CD14-positive monocyte (primary cell): ENCODE measurements around the gene RPL26. TPM values are rescaled to one million over a fixed set of nuclear protein-coding genes. Genes with fewer than 3 reads are reported as not detected.

Experiments used
- DNase-seq, 3 donors: peaks; one replicate each; pipeline ENCODE4 v3.0.0-alpha.2; 2011 to 2022
- H2AFZ ChIP-seq: 2 replicates; pipeline ENCODE4 v1.6.0; 2012; ENCODE audit warnings: mild to moderate bottlenecking, low read depth, low read length, inconsistent platforms; ENCODE audit not compliant: insufficient read depth, poor library complexity, severe bottlenecking
- H3K27ac ChIP-seq, 2 donors: 1 replicate in 1 of 2; 2 replicates in 1 of 2; pipeline ENCODE4 v1.5.1; 2012 to 2013; ENCODE audit warnings: low read length in 2 of 2, control low read depth in 1 of 2, inconsistent platforms in 1 of 2, low read depth in 1 of 2, mild to moderate bottlenecking in 1 of 2
- H3K27me3 ChIP-seq, 2 donors: one replicate each; pipeline versions ENCODE4 v1.6.0 to v1.6.1; 2011 to 2013; ENCODE audit warnings: low read length in 2 of 2; ENCODE audit not compliant: control insufficient read depth in 2 of 2, insufficient read depth in 2 of 2
- H3K36me3 ChIP-seq, 2 donors: replicated peaks in 1 of 2; 1 replicate in 1 of 2; 2 replicates in 1 of 2; pipeline versions ENCODE4 v1.5.1 to v1.6.1; 2012 to 2013; ENCODE audit warnings: low read length in 2 of 2, control low read depth in 1 of 2, inconsistent platforms in 1 of 2, mild to moderate bottlenecking in 1 of 2; ENCODE audit not compliant: insufficient read depth in 2 of 2, control insufficient read depth in 1 of 2
- H3K4me1 ChIP-seq, 2 donors: 1 replicate in 1 of 2; 2 replicates in 1 of 2; pipeline versions ENCODE4 v1.5.1 to v1.6.1; 2012 to 2013; ENCODE audit warnings: low read length in 2 of 2, control low read depth in 1 of 2, inconsistent platforms in 1 of 2, mild to moderate bottlenecking in 1 of 2, moderate library complexity in 1 of 2; ENCODE audit not compliant: insufficient read depth in 2 of 2, control insufficient read depth in 1 of 2
- H3K4me2 ChIP-seq: replicated peaks from 2 replicates; pipeline ENCODE3; 2012; ENCODE audit warnings: low read length, moderate library complexity, mild to moderate bottlenecking; ENCODE audit not compliant: poor library complexity, severe bottlenecking; ENCODE audit errors: extremely low read depth
- H3K4me3 ChIP-seq, 3 experiments: fragments of 200-600 bp in 1 of 3; sonication (generic) in 1 of 3; replicated peaks in 1 of 3; 1 replicate in 2 of 3; 2 replicates in 1 of 3; pipeline ENCODE4 v1.5.1; 2011 to 2013; ENCODE audit warnings: low read length in 3 of 3, mild to moderate bottlenecking in 3 of 3, control low read depth in 2 of 3, low read depth in 2 of 3, inconsistent platforms in 1 of 3, moderate library complexity in 1 of 3
- H3K79me2 ChIP-seq: 2 replicates; pipeline ENCODE4 v1.6.0; 2012; ENCODE audit warnings: mild to moderate bottlenecking, control low read depth, inconsistent platforms, low read length, moderate library complexity; ENCODE audit not compliant: insufficient read depth
- H3K9ac ChIP-seq: 2 replicates; pipeline ENCODE4 v1.6.0; 2017; ENCODE audit warnings: low read length, mild to moderate bottlenecking; ENCODE audit not compliant: insufficient read depth, poor library complexity, severe bottlenecking
- H3K9me3 ChIP-seq, 2 donors: replicated peaks in 1 of 2; 1 replicate in 1 of 2; 2 replicates in 1 of 2; pipeline versions ENCODE4 v1.5.1 to v1.6.1; 2012 to 2013; ENCODE audit warnings: low read length in 2 of 2, control low read depth in 1 of 2; ENCODE audit not compliant: control insufficient read depth in 1 of 2, insufficient read depth in 1 of 2
- H4K20me1 ChIP-seq: 2 replicates; pipeline ENCODE4 v1.6.0; 2012; ENCODE audit warnings: mild to moderate bottlenecking, low read length, control low read depth, moderate library complexity; ENCODE audit not compliant: insufficient read depth
- H3K27ac Mint-ChIP-seq, 7 donors: one replicate each; pipeline ENCODE4 v1.8.0; 2020; ENCODE audit warnings: mild to moderate bottlenecking in 7 of 7, mixed read lengths in 7 of 7, moderate library complexity in 6 of 7, inconsistent platforms in 2 of 7
- H3K27me3 Mint-ChIP-seq, 3 donors: one replicate each; pipeline ENCODE4 v1.8.0; 2021 to 2022; ENCODE audit warnings: low read depth in 3 of 3, mild to moderate bottlenecking in 3 of 3, mixed read lengths in 3 of 3, moderate library complexity in 3 of 3, inconsistent platforms in 1 of 3
- H3K36me3 Mint-ChIP-seq, 2 donors: one replicate each; pipeline ENCODE4 v1.8.0; 2020; ENCODE audit warnings: mixed read lengths in 2 of 2, inconsistent platforms in 1 of 2, mild to moderate bottlenecking in 1 of 2
- H3K4me1 Mint-ChIP-seq: one replicate; pipeline ENCODE4 v1.8.0; 2020; ENCODE audit warnings: mild to moderate bottlenecking, mixed read lengths
- H3K4me3 Mint-ChIP-seq, 2 donors: one replicate each; pipeline ENCODE4 v1.8.0; 2020; ENCODE audit warnings: mild to moderate bottlenecking in 2 of 2, mixed read lengths in 2 of 2, moderate library complexity in 1 of 2
- H3K9me3 Mint-ChIP-seq, 7 donors: one replicate each; pipeline ENCODE4 v1.8.0; 2020 to 2022; ENCODE audit warnings: mixed read lengths in 7 of 7, mild to moderate bottlenecking in 6 of 7, moderate library complexity in 6 of 7, inconsistent platforms in 2 of 7
- CTCF ChIP-seq: fragments of 200-600 bp; IDR thresholded peaks from one replicate; pipeline ENCODE4 v1.8.0; 2022; ENCODE audit warnings: antibody characterized with exemption, mild to moderate bottlenecking
- WGBS: methylation state at CpG from one replicate; pipeline ENCODE4 v1.1.5; 2013; ENCODE audit warnings: missing lambda C conversion rate; ENCODE audit not compliant: insufficient coverage; 5-methylcytosine and 5-hydroxymethylcytosine counted together
- intact Hi-C, 2 donors: fragments of 100-400 bp; cut with micrococcal nuclease; formaldehyde crosslinking; loops; one replicate each; pipeline versions ENCODE4 v1.15.0 to v1.15.1; 2023
- polyA plus RNA-seq, 3 donors: library from polyadenylated mRNA; depleted of rRNA in 1 of 3; unstranded in 2 of 3; stranded (reverse) in 1 of 3; fragments of 300-500 nt in 2 of 3; fragments of >200 nt in 1 of 3; fragmentation: Illumina TruSeq in 2 of 3; gene quantifications; 1 replicate in 2 of 3; 2 replicates in 1 of 3; pipeline ENCODE4 v1.2.3, GENCODE V29; 2012 to 2021

Gene RPL26
- polyA plus RNA-seq, 3 donors, result 859 to 4,469 (median 884) TPM

- no peaks in the 10 kb centered on the region for H3K79me2 ChIP-seq
- H3K36me3 ChIP-seq, result no peaks in the 10 kb centered on the region
- no peak for DNase-seq
- peaks cover 0 to 10% of the 10 kb centered on the region in 2 donors for H3K27me3 ChIP-seq
- no peaks in the 10 kb centered on the region for H3K9me3 ChIP-seq
- no peaks in the 10 kb centered on the region for H3K9me3 Mint-ChIP-seq
- no peak overlapping the region for H3K27ac Mint-ChIP-seq
- no peak overlapping the region for H3K9ac ChIP-seq
- WGBS, result 100% methylated on average over 1 of the region's 2 CpGs
- peaks cover 6 to 13% (median 13%) of the 10 kb centered on the region in 3 donors for H3K27me3 Mint-ChIP-seq
- no peaks in the 10 kb centered on the region for H3K36me3 Mint-ChIP-seq
- TF ChIP-seq CTCF, result no peak
- no peak overlapping the region for H3K27ac ChIP-seq
- no peak overlapping the region for H3K4me3 Mint-ChIP-seq
- H3K4me2 ChIP-seq, result no peak overlapping the region
- no peaks in the 10 kb centered on the region for H3K4me1 ChIP-seq
- H3K4me1 Mint-ChIP-seq, result peaks cover 2% of the 10 kb centered on the region
- no peaks in the 10 kb centered on the region for H4K20me1 ChIP-seq
- H2AFZ ChIP-seq, result no peak overlapping the region
- intact Hi-C loops, result no loop called here
- H3K4me3 ChIP-seq, result no peak overlapping the region
Observed at GRCh38 chr17:8401107-8401506, 18.1 kb upstream of the RPL26 start.

- no peaks in the 10 kb centered on the region for H4K20me1 ChIP-seq
- no peaks in the 10 kb centered on the region for H3K9me3 ChIP-seq
- intact Hi-C loops, result no loop called here
- peaks cover 0 to 10% of the 10 kb centered on the region in 2 donors for H3K27me3 ChIP-seq
- Mint-ChIP-seq H3K27me3 (peaks cover 8 to 19% (median 15%) of the 10 kb centered on the region in 3 donors), H3K27ac (no peak overlapping the region), H3K4me3 (no peak overlapping the region), H3K36me3 (no peaks in the 10 kb centered on the region), H3K4me1 (peaks cover 4% of the 10 kb centered on the region), H3K9me3 (peaks cover 0 to 5% (median 0%) of the 10 kb centered on the region in 7 donors)
- no peak overlapping the region for H3K9ac ChIP-seq
- TF ChIP-seq CTCF, result no peak
- no peaks in the 10 kb centered on the region for H3K36me3 ChIP-seq
- no peak for DNase-seq
- H3K79me2 ChIP-seq, result no peaks in the 10 kb centered on the region
- WGBS, result 81% methylated on average over 5 of the region's 6 CpGs
- no peak overlapping the region for H3K4me2 ChIP-seq
- H3K27ac ChIP-seq, result no peak overlapping the region
- H3K4me3 ChIP-seq, result no peak overlapping the region
- H2AFZ ChIP-seq, result no peak overlapping the region
- H3K4me1 ChIP-seq, result no peaks in the 10 kb centered on the region
Observed at GRCh38 chr17:8398980-8399379, 16.0 kb upstream of the RPL26 start.
